GM21576 (cell line): ENCODE data around the gene KRT80.

Experiments used
- ATAC-seq: cut with Tn5 transposase; IDR thresholded peaks from one replicate; pipeline ENCODE4 v1.9.1; 2021; ENCODE audit warnings: mild to moderate bottlenecking, moderate library complexity; ENCODE audit not compliant: unreplicated experiment

The KRT80 gene

DNA sequence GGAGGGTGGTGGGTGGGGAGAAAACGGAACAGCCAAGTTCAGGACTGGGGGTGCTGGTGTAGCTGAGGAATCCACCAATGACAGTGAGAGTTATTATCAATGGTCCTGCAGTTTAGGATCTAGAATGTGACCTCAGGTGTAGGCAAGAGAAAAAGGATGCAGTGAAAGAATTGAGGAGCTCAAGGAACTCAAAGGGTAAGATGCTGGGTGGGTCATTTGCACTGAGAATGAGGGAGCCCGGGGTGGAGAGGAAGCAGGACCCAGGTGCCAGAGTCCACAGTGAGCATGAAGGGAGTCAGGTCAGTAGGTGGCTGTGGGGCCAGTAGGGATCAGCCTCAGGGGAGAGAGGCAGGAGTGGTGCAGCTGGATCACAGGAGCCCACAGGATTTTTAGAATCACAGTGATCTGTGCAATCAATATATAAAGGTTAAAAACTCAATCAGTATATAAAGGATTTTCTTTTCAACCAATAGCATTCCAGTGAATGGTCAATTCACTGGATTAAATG lies 38.1 kb upstream of the KRT80 start:
- no peak for ATAC-seq

- no peak for ATAC-seq
Observed at GRCh38 chr12:52228931-52229330, 37.1 kb upstream of the KRT80 start.

- no peak for ATAC-seq
Observed at GRCh38 chr12:52228366-52228765, 36.6 kb upstream of the KRT80 start.

- ATAC-seq = no peak
Observed at GRCh38 chr12:52227606-52228166, 35.9 kb upstream of the KRT80 start.

DNA sequence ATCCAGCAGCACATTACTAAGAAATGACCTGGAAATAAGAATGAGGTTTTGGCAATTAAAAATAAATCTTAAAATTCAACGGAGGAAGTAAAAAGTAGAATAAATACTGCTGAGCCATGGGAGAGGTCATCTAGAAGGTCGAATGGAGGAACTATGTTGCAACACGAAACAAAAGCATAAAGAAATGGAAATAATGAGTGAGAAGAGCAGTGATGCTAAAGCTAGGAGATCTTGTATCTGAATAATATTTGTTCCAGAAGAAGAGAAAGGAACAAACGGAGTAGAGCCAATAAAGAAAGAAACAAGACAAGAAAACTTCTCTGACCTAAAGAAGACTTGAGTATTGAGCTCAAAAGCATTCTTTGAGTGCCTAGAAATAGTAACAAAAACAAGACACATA lies 34.6 kb upstream of the KRT80 start:
- ATAC-seq = no peak

DNA sequence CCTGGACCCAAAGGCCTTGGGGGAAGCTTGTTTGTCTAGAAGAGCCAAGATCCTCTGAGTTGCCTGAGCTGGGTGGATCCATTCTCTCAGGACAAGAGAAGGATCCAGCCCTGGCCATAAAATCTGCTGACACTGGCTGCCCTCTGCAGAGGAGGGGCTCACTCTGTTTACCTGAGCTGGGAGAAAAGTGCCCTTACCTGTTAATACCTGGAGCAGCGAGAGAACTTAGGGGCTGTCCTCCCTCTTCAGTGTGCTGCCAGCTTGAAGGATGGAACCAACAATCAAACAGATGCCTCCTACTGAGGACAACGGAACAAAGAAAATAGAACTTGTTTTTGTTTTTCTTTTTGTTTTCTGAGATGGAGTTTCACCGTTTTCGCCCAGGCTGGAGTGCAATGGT lies 33.9 kb upstream of the KRT80 start:
- no peak for ATAC-seq

GRCh38 chr12:52224151-52224550 lies 32.3 kb upstream of the KRT80 start:
- ATAC-seq = no peak

DNA sequence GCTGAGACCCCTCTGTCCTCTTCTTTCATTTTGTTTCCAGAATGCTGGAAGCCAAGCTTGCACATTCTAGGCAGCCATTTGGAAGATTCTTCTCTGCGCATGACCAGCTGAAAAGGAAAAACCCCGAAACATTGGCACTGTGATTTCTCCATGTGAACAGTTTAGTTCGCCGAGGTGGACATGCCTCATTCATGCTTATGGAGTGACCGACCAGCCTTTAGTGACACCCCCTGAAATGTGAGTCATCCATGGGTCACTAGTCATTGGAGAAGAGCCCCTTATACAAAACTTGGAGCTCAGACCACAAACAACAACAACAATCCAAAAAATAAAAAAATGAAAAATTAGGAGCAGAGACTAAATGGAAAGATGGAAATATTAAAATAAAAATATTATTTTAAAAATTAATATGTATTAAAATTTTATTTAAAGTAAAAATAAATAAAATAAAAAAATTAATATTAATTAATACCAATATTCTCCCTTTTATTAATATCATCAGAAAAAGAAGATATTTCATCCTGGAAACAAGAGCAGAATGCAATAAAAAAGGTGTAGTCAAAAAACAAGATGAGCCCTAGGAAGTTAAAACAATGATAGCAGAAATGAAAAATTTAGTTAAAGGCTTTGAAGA lies 31.7 kb upstream of the KRT80 start:
- ATAC-seq = no peak

GRCh38 chr12:52222692-52223091 lies 30.9 kb upstream of the KRT80 start:
- ATAC-seq = no peak

GRCh38 chr12:52221912-52222457 lies 30.2 kb upstream of the KRT80 start:
- ATAC-seq = no peak

- ATAC-seq = no peak
Observed at GRCh38 chr12:52221070-52221781, 29.4 kb upstream of the KRT80 start.

GRCh38 chr12:52220477-52220876 lies 28.7 kb upstream of the KRT80 start:
- ATAC-seq = no peak

- no peak for ATAC-seq
Observed at GRCh38 chr12:52218001-52218400, 26.2 kb upstream of the KRT80 start.

DNA sequence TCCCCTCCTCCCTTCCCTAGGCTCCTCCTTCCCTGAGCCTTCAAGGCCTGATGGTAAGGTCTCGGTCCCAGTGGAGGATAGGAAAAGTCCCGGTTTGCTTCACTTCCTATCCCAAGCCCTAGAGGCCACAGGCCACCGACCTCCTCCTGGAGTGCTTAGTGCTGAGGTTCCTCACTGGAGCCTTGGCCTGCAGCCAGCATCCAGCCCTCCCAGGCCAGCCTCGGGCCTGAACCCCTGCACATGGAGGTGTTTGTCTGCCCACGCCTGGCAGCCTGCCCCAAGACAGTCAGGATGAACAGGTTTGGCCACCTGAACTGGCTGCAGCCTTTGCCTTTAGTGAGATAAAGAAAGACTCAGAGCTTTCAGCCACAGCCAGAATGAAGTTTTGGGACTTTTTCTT lies 25.4 kb upstream of the KRT80 start:
- ATAC-seq = no peak

DNA sequence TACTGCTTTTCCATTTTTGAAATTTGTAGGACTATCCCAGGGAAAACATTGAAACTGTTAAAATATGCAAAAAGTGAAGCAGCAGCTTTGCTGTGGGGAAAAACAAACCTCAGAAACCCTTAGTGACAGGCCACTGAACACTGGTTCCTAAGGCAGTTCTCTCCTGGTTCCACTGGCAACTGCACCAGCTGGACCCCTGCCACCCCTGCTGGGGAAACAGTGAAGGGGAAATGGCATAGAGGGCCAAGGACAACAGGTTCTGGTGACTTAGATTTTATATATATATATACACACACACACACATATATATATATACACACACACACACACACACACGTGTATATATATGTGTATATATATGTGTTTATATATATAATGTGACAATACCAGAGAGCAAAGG lies 25.0 kb upstream of the KRT80 start:
- no peak for ATAC-seq

DNA sequence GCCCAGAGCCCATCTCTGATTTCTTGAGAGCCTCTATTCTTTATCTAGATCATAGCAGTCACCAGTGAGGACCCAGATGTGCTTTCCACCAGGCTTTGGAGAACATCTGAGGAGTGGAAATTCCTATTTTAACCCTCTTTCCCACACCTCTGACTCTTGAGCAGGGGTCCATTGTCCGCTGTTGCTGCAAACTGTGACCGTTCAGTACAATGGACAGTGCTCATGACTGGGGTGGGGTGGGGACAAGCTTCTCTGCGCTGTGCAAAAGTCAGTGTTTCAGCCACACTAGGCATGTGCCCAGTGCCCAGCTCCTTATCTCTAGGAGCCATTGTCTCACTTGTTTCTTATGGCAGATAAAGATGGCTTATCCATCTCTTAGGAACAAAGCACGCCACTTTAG lies 24.3 kb upstream of the KRT80 start:
- no peak for ATAC-seq

DNA sequence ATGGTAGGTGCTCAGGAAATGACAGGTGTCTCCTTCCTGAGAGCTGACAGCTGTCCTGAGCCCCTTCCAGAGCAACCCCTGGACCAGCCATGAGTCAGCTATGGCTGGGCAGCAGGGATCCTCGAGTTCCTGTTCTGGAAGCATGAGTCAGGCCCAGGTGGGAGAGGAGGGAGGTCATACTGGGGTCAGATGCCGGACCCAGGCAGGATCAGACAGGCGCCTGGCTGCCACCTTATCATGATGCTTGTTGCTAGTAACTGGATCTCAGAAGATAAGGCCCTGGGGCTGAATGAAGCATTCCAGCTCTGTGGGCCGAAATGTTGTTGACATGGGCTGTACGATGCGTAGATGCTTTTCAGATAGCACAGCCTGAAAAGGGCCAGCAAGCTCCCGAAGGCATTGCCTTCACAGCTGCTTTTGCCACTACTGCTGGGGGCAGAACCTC lies 23.8 kb upstream of the KRT80 start:
- no peak for ATAC-seq

DNA sequence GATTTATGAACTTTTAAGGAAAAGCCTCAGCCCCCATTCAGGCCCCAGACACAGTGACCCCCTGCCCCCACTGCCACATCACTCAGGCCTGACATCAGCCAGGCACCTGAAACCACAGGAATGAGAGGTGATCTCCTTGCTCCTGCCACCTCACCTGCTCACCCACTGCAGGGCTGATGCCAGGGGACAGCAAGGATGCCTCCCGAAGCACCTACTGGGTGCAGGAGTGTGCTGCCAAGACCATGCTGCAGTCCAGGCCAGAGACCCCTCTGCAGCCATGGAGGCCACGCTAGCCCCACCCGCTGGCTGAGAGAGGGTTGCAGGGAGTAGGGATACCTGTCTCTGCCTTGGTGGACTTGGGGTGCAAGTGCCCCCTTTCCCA lies 22.6 kb upstream of the KRT80 start:
- no peak for ATAC-seq

DNA sequence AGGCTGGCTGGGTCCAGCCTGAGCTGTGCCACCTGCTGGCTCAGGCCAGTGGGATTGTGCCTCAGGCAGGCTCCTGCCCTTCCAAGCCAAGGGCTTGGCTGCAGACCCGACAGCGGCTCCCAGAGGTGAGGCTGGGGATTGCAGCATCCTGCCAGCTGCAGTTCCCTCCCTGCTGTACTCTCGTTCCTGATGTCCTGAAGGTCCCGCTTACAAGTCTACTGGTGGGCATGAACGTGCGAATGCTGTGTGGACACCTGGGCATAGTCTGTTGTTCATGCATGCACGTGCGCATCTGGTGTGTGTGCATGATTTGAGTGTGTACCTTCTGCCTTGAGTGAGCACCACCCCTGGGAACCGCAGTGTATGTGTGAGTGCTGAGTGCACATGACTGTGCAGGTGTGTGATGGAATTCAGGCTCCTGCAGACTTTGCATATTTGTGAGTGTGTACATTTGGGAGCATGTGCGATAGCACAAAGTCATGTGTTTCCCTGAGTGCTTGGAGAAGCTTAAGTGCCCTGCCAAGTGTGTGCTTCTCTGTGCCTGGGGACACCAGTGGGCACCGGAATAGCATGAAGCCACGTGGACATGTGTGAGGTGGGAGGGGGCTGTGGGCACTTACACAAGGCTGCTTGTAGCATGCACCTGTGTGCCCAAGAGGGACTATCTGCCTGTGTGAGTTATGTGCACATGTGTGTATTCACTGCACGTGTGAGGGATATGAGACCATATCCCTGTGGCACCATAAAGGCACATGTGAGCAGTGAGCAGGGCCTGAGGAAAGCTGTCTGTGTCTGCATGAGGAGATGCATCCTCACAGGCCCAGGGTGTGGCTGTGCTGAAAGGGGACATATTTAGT lies 22.0 kb upstream of the KRT80 start:
- ATAC-seq = no peak

GRCh38 chr12:52212701-52213563 lies 21.1 kb upstream of the KRT80 start:
- no peak for ATAC-seq
